T-helper 2 cell (primary cell): ENCODE data around the gene HOXD10.

Source experiments
- DNase-seq, 5 experiments: peaks; one replicate each; pipeline versions ENCODE4 v3.0.0 to v3.0.0-alpha.2; 2012 to 2022

Gene HOXD10

GRCh38 chr2:176096243-176096985 is 20.2 kb upstream of the HOXD10 start:
- no peak for DNase-seq

- DNase-seq, result peak in 4 of 5 experiments; percentile 23 to 58 (median 40)
Measured at GRCh38 chr2:176096986-176097819, 19.4 kb upstream of the HOXD10 start.

GRCh38 chr2:176097820-176098365 is 18.7 kb upstream of the HOXD10 start:
- DNase-seq, result no peak

GRCh38 chr2:176098366-176099158 is 18.0 kb upstream of the HOXD10 start:
- DNase-seq, result no peak

- DNase-seq, result no peak
Measured at GRCh38 chr2:176099159-176099727, 17.3 kb upstream of the HOXD10 start.

GRCh38 chr2:176099728-176100546 is 16.6 kb upstream of the HOXD10 start, which contains the start of gene HOXD12:
TSS of gene HOXD12 (plus strand) at chr2:176099795. CDS start at chr2:176099802, 7 bp downstream.
- DNase-seq, result no peak

GRCh38 chr2:176100547-176101140 is 15.9 kb upstream of the HOXD10 start:
- DNase-seq, result no peak

- no peak for DNase-seq
Measured at GRCh38 chr2:176101216-176101830, 15.3 kb upstream of the HOXD10 start.

- no peak for DNase-seq
Measured at GRCh38 chr2:176101842-176102241, 14.7 kb upstream of the HOXD10 start.

GRCh38 chr2:176102309-176102866 is 14.2 kb upstream of the HOXD10 start:
- DNase-seq, result no peak

GRCh38 chr2:176103194-176103593 is 13.4 kb upstream of the HOXD10 start:
- DNase-seq, result no peak

- no peak for DNase-seq
Measured at GRCh38 chr2:176103742-176104315, 12.7 kb upstream of the HOXD10 start.

GRCh38 chr2:176104316-176105077 is 12.1 kb upstream of the HOXD10 start:
- no peak for DNase-seq

GRCh38 chr2:176105078-176105729 is 11.4 kb upstream of the HOXD10 start:
- no peak for DNase-seq

GRCh38 chr2:176105730-176106580 is 10.6 kb upstream of the HOXD10 start:
- no peak for DNase-seq

GRCh38 chr2:176106581-176107539 is 9.7 kb upstream of the HOXD10 start, which contains the start of gene HOXD11:
TSS of gene HOXD11 (plus strand) at chr2:176107280. CDS start at chr2:176107356, 76 bp downstream.
- DNase-seq, result no peak
